Superior temporal gyrus (tissue), 1 donor: ENCODE data around the gene UBE2M.
"Not testable (repeated sequence)": the region's sequence is repeated elsewhere in the genome, so short reads cannot be mapped to it uniquely, and the experiment has no call there.

Source experiments
- DNase-seq: peaks from one replicate; pipeline ENCODE4 v3.0.0-alpha.2; 2016; ENCODE audit errors: extremely low spot score

Gene UBE2M

GRCh38 chr19:58513213-58513693, 45.2 kb downstream of the UBE2M start:
- DNase-seq, result no peak

- DNase-seq, result no peak
Observed at GRCh38 chr19:58511353-58512208, 46.8 kb downstream of the UBE2M start, which contains the start of gene SLC27A5. SLC27A5 (minus strand) TSS chr19:58511992; CDS start chr19:58511955, 37 bp downstream.

GRCh38 chr19:58510084-58510862, 48.1 kb downstream of the UBE2M start:
- no peak for DNase-seq

GRCh38 chr19:58509731-58510083, 48.7 kb downstream of the UBE2M start:
- no peak for DNase-seq

GRCh38 chr19:58507602-58508223, 50.7 kb downstream of the UBE2M start:
- DNase-seq, result not testable (repeated sequence)
